HepG2 (cell line): Measurements from ENCODE around the gene DOCK10. TPM values are rescaled to one million over a fixed set of nuclear protein-coding genes. Genes with fewer than 3 reads are reported as not detected.

ENCODE experiments used
- ATAC-seq: fragments of 200-7000 bp; cut with Tn5 transposase; 3 replicates; pipeline ENCODE4 v1.9.1; 2020; ENCODE audit warnings: mild to moderate bottlenecking, moderate library complexity
- BruUV-seq: library from RNA; stranded (reverse); fragments of 400-500 nt; replicated peaks from 2 replicates; lab custom pipeline; 2021; lab: Mats Ljungman, UMichigan
- CTCF ChIA-PET: fragments of 300-600 bp; formaldehyde crosslinking; extraction: SDS; loops from one replicate; lab custom pipeline; 2021; ENCODE audit warnings: low total read pairs, inconsistent platforms, low intra/inter-chr PET ratio; lab: Yijun Ruan, JAX
- POLR2A ChIA-PET: fragments of 350-600 bp; sonication (Branson Sonifier 250); formaldehyde crosslinking; loops from one replicate; lab custom pipeline; 2020; ENCODE audit warnings: antibody characterized with exemption, inconsistent platforms; lab: Yijun Ruan, JAX
- DNase-seq: peaks from one replicate; pipeline ENCODE4 v3.0.0-alpha.2; 2015; ENCODE audit warnings: low spot score
- FAIRE-seq: peaks from 3 replicates; lab custom pipeline; 2011; peaks lifted over from hg19 to GRCh38; lab: Jason Lieb, UNC
- H2AFZ ChIP-seq: one replicate; pipeline ENCODE4 v1.6.1; 2011; ENCODE audit warnings: low read length, inconsistent platforms
- H3K27ac ChIP-seq: fragments of 300-600 bp; 3 replicates; pipeline ENCODE4 v1.8.0; 2011; ENCODE audit warnings: mixed run types, mild to moderate bottlenecking, mixed read lengths, low read length, inconsistent platforms; ENCODE audit not compliant: insufficient read depth; ENCODE audit errors: extremely low read length
- H3K27me3 ChIP-seq, 2 experiments: fragments of 200-600 bp in 1 of 2; 2 replicates in 1 of 2; 3 replicates in 1 of 2; pipeline versions ENCODE4 v1.6.0 to v1.8.0; 2011; ENCODE audit warnings: low read length in 2 of 2, mild to moderate bottlenecking in 2 of 2, moderate library complexity in 2 of 2, inconsistent platforms in 1 of 2; ENCODE audit not compliant: insufficient read depth in 2 of 2, control insufficient read depth in 1 of 2
- H3K36me3 ChIP-seq, 2 experiments: fragments of 200-600 bp in 1 of 2; replicated peaks in 1 of 2; 2 replicates in 1 of 2; 3 replicates in 1 of 2; pipeline versions ENCODE4 v1.5.1 to v1.8.0; 2011; ENCODE audit warnings: low read length in 2 of 2, inconsistent platforms in 1 of 2; ENCODE audit not compliant: insufficient read depth in 2 of 2, control insufficient read depth in 1 of 2
- H3K4me1 ChIP-seq: 2 replicates; pipeline ENCODE4 v1.5.1; 2012; ENCODE audit warnings: low read length, inconsistent platforms; ENCODE audit not compliant: insufficient read depth
- H3K4me2 ChIP-seq: 2 replicates; pipeline ENCODE4 v1.6.0; 2011; ENCODE audit warnings: low read depth, low read length, inconsistent platforms
- H3K4me3 ChIP-seq, 3 experiments: fragments of 200-600 bp in 1 of 3; sonication (generic), shearing (Covaris generic) in 1 of 3; replicated peaks in 1 of 3; 2 replicates each; pipeline ENCODE4 v1.5.1; 2011 to 2016; ENCODE audit warnings: low read length in 3 of 3, inconsistent platforms in 2 of 3, low read depth in 2 of 3, mild to moderate bottlenecking in 2 of 3, control low read depth in 1 of 3, mixed read lengths in 1 of 3; ENCODE audit not compliant: insufficient read depth in 1 of 3
- H3K79me2 ChIP-seq: one replicate; pipeline ENCODE4 v1.6.1; 2011; ENCODE audit warnings: low read length, inconsistent platforms; ENCODE audit not compliant: insufficient read depth
- H3K9ac ChIP-seq: 2 replicates; pipeline ENCODE4 v1.6.0; 2011; ENCODE audit warnings: mild to moderate bottlenecking, low read depth, low read length, inconsistent platforms; ENCODE audit not compliant: insufficient read depth
- H3K9me3 ChIP-seq: 2 replicates; pipeline ENCODE4 v1.5.1; 2012; ENCODE audit warnings: mild to moderate bottlenecking, low read length
- H4K20me1 ChIP-seq: 2 replicates; pipeline ENCODE4 v1.6.0; 2011; ENCODE audit warnings: inconsistent platforms, mild to moderate bottlenecking, low read length, moderate library complexity; ENCODE audit not compliant: insufficient read depth
- BRF2 ChIP-seq: sonication (generic); formaldehyde crosslinking; IDR thresholded peaks from 2 replicates; pipeline ENCODE4 v1.8.1; 2022; ENCODE audit warnings: mild to moderate bottlenecking, missing genetic modification reagents
- CEBPB ChIP-seq: IDR thresholded peaks from 2 replicates; pipeline ENCODE4 v1.6.1; 2011; ENCODE audit warnings: low read depth, low read length, improper control_type of control experiment, borderline replicate concordance
- CSRNP2 ChIP-seq: sonication (generic); formaldehyde crosslinking; conservative IDR thresholded peaks from 2 replicates; pipeline ENCODE4 v1.8.0; 2022; ENCODE audit warnings: low read depth, missing genetic modification reagents
- DDIT3 ChIP-seq: sonication (generic); formaldehyde crosslinking; IDR thresholded peaks from 2 replicates; pipeline ENCODE4 v1.4.0; 2020; ENCODE audit warnings: mild to moderate bottlenecking, missing genetic modification reagents
- SMAD1 ChIP-seq: sonication (generic); formaldehyde crosslinking; IDR thresholded peaks from 2 replicates; pipeline ENCODE4 v1.4.0; 2020; ENCODE audit warnings: missing genetic modification reagents, low read depth, mild to moderate bottlenecking, borderline replicate concordance
- SNAPC4 ChIP-seq: sonication (generic); formaldehyde crosslinking; IDR thresholded peaks from 2 replicates; pipeline ENCODE4 v1.4.0; 2020; ENCODE audit warnings: mild to moderate bottlenecking, missing genetic modification reagents
- ZFP41 ChIP-seq: sonication (generic); formaldehyde crosslinking; IDR thresholded peaks from 2 replicates; pipeline ENCODE4 v1.4.0; 2020; ENCODE audit warnings: mild to moderate bottlenecking, missing genetic modification reagents, borderline replicate concordance
- ZNF124 ChIP-seq: sonication (generic); formaldehyde crosslinking; IDR thresholded peaks from 2 replicates; pipeline ENCODE4 v1.4.0; 2020; ENCODE audit warnings: missing genetic modification reagents
- ZNF225 ChIP-seq: sonication (generic); formaldehyde crosslinking; IDR thresholded peaks from 2 replicates; pipeline ENCODE4 v1.4.0; 2020; ENCODE audit warnings: mild to moderate bottlenecking, missing genetic modification reagents
- ZNF276 ChIP-seq: sonication (generic); formaldehyde crosslinking; IDR thresholded peaks from 2 replicates; pipeline ENCODE4 v1.4.0; 2020; ENCODE audit warnings: mild to moderate bottlenecking, low read depth, missing genetic modification reagents
- WGBS: methylation state at CpG from one replicate; pipeline ENCODE4 v1.1.6; 2017; ENCODE audit warnings: low lambda C conversion rate; 5-methylcytosine and 5-hydroxymethylcytosine counted together
- in situ Hi-C: cut with HindIII; loops from 2 replicates; pipeline ENCODE4 v1.10.0; 2017; ENCODE audit warnings: low pct_unique_long_range_greater_than_20kb; ENCODE audit not compliant: extremely low pct_ligation_motif_present
- intact Hi-C: fragments of 100-400 bp; cut with micrococcal nuclease; formaldehyde crosslinking; loops from one replicate; pipeline ENCODE4 v1.10.0; 2022; ENCODE audit not compliant: unreplicated experiment
- polyA plus RNA-seq, 8 experiments: library from polyadenylated mRNA; depleted of rRNA in 3 of 8; stranded (reverse) in 7 of 8; unstranded in 1 of 8; fragments of >200 nt; fragmentation: Illumina TruSeq in 4 of 8; extraction: Trizol in 4 of 8; gene quantifications; 2 replicates each; pipeline versions ENCODE4 v1.2.1 to v1.2.3, GENCODE V29; 2011 to 2016; ENCODE audit warnings: low read depth in 4 of 8, missing spikeins in 1 of 8, mixed read lengths in 1 of 8; ENCODE audit not compliant: insufficient read depth in 1 of 8
- total RNA-seq, 5 experiments: library from RNA; depleted of rRNA; stranded (reverse); fragments of >200 nt; fragmentation: Illumina TruSeq; extraction: Trizol; gene quantifications; 2 replicates each; pipeline ENCODE4 v1.2.3, GENCODE V29; 2016; ENCODE audit warnings: low read depth in 1 of 5

Gene DOCK10
- total and polyA plus RNA-seq, 2 of the 13 experiments (the other 11 are each of a cell fraction or from before 2014, with no cell fraction given): not detected

GRCh38 chr2:224885836-224886547 lies 156.3 kb downstream of the DOCK10 start:
- DNase-seq (no peak), ATAC-seq (no peak), FAIRE-seq (no peak)
- Histone ChIP-seq H2AFZ (no peak overlapping the region), H4K20me1 (no peaks in the 10 kb centered on the region), H3K4me3 (no peak overlapping the region), H3K79me2 (no peaks in the 10 kb centered on the region), H3K4me2 (no peak overlapping the region), H3K27ac (no peak overlapping the region), H3K4me1 (no peaks in the 10 kb centered on the region), H3K36me3 (no peaks in the 10 kb centered on the region), H3K9ac (no peak overlapping the region), H3K9me3 (no peaks in the 10 kb centered on the region), H3K27me3 (no peaks in the 10 kb centered on the region)
- in situ Hi-C loops (no loop called here), intact Hi-C loops (no loop called here)
- ChIA-PET CTCF (no interaction called here), POLR2A (no interaction called here)
- 15% methylated on average over 9 of the region's 9 CpGs for WGBS
- no TSS peak for BruUV-seq
- TF ChIP-seq ZFP41 (CRISPR knock-in tag): no peak
- no peak for TF ChIP-seq CEBPB
- TF ChIP-seq ZNF225 (CRISPR knock-in tag): no peak
- TF ChIP-seq ZNF276: no peak
- TF ChIP-seq DDIT3 (CRISPR knock-in tag): no peak
- TF ChIP-seq BRF2 (CRISPR knock-in tag): no peak
- TF ChIP-seq SMAD1 (CRISPR knock-in tag): no peak
- TF ChIP-seq CSRNP2: no peak
- TF ChIP-seq SNAPC4 (CRISPR knock-in tag): no peak
- TF ChIP-seq ZNF124 (CRISPR knock-in tag): no peak
